Esophagus squamous epithelium (tissue), 5 donors: ENCODE results near the gene ADAM12. TPM values are rescaled to one million over a fixed set of nuclear protein-coding genes. Genes with fewer than 3 reads are reported as not detected.

ENCODE experiments used
- DNase-seq: peaks from one replicate; lab custom pipeline; 2025; lab: John Stamatoyannopoulos, UW
- H3K27ac ChIP-seq, 4 donors: fragments of 200-600 bp; sonication (generic); one replicate each; pipeline ENCODE4 v1.5.1; 2016 to 2019; ENCODE audit warnings: mild to moderate bottlenecking in 1 of 4
- H3K27me3 ChIP-seq, 4 donors: fragments of 200-600 bp; sonication (generic); 1 replicate in 3 of 4; 2 replicates in 1 of 4; pipeline versions ENCODE4 v1.5.1 to v1.6.0; 2017 to 2021; ENCODE audit warnings: antibody characterized with exemption in 1 of 4
- H3K36me3 ChIP-seq, 3 donors: fragments of 200-600 bp; sonication (generic); one replicate each; pipeline ENCODE4 v1.5.1; 2016 to 2019
- H3K4me1 ChIP-seq, 3 donors: fragments of 200-600 bp; sonication (generic); one replicate each; pipeline ENCODE4 v1.5.1; 2017 to 2019
- H3K4me3 ChIP-seq, 4 donors: fragments of 200-600 bp; sonication (generic); 1 replicate in 3 of 4; 2 replicates in 1 of 4; pipeline ENCODE4 v1.5.1; 2016 to 2019; ENCODE audit warnings: mild to moderate bottlenecking in 2 of 4, moderate library complexity in 1 of 4
- H3K9me3 ChIP-seq, 3 donors: fragments of 200-600 bp; sonication (generic); one replicate each; pipeline ENCODE4 v1.5.1; 2016 to 2019
- POLR2A ChIP-seq, 4 donors: fragments of 450-650 bp; IDR thresholded peaks; one replicate each; pipeline ENCODE4 v1.6.1; 2017; ENCODE audit warnings: antibody characterized with exemption in 4 of 4, mild to moderate bottlenecking in 4 of 4, moderate library complexity in 3 of 4
- WGBS, 2 donors: methylation state at CpG; one replicate each; pipeline ENCODE4 v1.1.5; 2018; 5-methylcytosine and 5-hydroxymethylcytosine counted together
- intact Hi-C: fragments of 100-400 bp; cut with DNase I; formaldehyde crosslinking; loops from one replicate; pipeline ENCODE4 v1.15.0; 2022
- total RNA-seq, 4 donors: library from RNA; depleted of rRNA; stranded (reverse); fragments of >200 nt; gene quantifications; one replicate each; pipeline ENCODE4 v1.1.0, GENCODE V29; 2016
- TF ChIP-seq, protein P1 (sequence below), 6 experiments: fragments of 450-650 bp in 4 of 6; fragments of 200-600 bp in 2 of 6; sonication (generic) in 2 of 6; IDR thresholded peaks; one replicate each; pipeline ENCODE4 v1.5.1; 2016 to 2019; ENCODE audit warnings: antibody characterized with exemption in 6 of 6, mild to moderate bottlenecking in 4 of 6, moderate library complexity in 4 of 6
- donor health status: DM: yes; HTN: yes; CAD: no.

ADAM12 gene
- total RNA-seq, 4 donors from 2014 or later = 0.57 to 1.1 (median 0.76) TPM; not detected in 1

DNA sequence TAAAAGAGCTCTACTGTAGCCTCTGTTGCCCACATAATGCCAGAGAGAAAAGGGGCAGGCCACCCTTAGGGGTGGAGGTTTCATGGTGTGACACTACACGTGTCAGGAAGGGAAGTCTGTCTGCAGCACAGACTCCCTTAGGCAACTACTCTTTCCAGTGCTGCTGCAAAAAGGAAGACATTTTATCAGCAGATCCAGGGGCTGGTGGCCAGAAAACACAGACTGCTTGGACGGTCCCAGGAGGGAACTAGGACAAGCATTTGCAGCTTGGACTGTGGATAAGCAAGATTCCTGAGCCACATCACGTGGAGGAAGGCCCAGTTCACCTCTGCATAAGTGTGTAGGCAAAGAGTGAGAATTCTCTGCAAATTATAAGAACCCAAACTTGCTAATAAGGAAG, 271.1 kb downstream of the ADAM12 start:
- WGBS, 2 donors = 26 to 42% methylated on average over 3 of the region's 3 CpGs
- no peak overlapping the region for H3K27ac ChIP-seq
- H3K27me3 ChIP-seq = no peaks in the 10 kb centered on the region
- H3K4me3 ChIP-seq = no peak overlapping the region
- no peak for TF ChIP-seq POLR2A (IDR thresholded peaks at IDR 0.05)
- TF ChIP-seq, protein P1, sequence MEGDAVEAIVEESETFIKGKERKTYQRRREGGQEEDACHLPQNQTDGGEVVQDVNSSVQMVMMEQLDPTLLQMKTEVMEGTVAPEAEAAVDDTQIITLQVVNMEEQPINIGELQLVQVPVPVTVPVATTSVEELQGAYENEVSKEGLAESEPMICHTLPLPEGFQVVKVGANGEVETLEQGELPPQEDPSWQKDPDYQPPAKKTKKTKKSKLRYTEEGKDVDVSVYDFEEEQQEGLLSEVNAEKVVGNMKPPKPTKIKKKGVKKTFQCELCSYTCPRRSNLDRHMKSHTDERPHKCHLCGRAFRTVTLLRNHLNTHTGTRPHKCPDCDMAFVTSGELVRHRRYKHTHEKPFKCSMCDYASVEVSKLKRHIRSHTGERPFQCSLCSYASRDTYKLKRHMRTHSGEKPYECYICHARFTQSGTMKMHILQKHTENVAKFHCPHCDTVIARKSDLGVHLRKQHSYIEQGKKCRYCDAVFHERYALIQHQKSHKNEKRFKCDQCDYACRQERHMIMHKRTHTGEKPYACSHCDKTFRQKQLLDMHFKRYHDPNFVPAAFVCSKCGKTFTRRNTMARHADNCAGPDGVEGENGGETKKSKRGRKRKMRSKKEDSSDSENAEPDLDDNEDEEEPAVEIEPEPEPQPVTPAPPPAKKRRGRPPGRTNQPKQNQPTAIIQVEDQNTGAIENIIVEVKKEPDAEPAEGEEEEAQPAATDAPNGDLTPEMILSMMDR (IDR thresholded peaks at IDR 0.05) = no peak
- intact Hi-C loops = no loop called here
- no peak for DNase-seq
- H3K9me3 ChIP-seq = peaks cover 0 to 5% (median 0%) of the 10 kb centered on the region in 3 donors
- H3K4me1 ChIP-seq = no peaks in the 10 kb centered on the region
- H3K36me3 ChIP-seq = no peaks in the 10 kb centered on the region

DNA sequence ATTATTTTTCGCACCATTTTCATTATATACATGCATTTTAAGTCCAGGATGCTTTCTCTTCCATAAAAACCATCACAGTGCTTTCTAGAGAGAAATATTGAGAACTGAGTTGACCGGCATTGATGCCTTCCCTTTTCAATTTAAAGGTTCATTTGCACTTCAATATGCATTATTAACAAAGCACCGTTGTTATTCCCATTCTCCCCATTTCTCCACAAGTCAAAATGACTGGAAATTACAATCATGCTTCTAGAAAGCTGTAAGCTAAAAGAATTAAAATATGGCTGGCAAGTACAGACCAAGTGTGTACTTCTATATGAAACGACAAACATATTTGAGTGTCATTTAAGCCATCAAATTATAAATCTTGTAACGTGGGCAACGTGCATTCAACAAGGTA, 272.4 kb downstream of the ADAM12 start:
- Histone ChIP-seq H3K4me1 (no peaks in the 10 kb centered on the region), H3K36me3 (no peaks in the 10 kb centered on the region), H3K4me3 (no peak overlapping the region), H3K27ac (no peak overlapping the region), H3K9me3 (peaks cover 0 to 5% (median 0%) of the 10 kb centered on the region in 3 donors), H3K27me3 (no peaks in the 10 kb centered on the region)
- TF ChIP-seq POLR2A (IDR thresholded peaks at IDR 0.05) = no peak
- TF ChIP-seq, protein P1 (IDR thresholded peaks at IDR 0.05) = no peak
- DNase-seq = no peak
- intact Hi-C loops = no loop called here
- WGBS, 2 donors = 74% methylated on average over 6 of the region's 6 CpGs

DNA sequence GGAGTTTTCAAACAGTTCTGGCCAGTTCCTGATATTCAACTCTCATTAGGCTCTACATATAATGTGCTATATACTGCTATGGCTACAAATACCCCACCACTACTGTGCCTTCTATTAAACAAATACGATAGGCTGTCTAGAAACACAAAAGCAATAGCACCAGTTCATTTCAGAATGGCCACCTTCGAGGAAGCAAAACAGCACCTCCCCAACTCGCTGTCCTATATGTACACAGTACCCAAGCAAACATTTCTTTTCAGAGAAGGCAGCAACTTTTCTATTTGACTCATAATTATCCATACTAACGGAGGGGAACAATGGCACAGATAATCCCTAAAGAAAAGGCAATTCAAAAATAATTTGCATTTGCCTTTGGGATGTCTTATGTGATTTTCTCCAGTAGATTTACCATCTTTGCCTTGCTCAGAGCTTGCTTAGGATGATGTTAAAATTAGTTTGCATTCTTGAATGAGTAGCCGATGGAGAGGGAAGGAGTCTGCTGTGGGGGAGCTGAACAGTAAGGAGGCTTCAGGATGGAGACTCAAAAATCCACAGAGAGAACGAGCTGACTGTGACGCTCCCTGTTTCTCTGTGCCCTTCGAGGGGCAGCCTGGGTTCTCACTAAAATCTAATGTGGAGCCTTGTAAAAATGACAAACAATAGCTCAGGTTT, 273.3 kb downstream of the ADAM12 start:
- intact Hi-C loops = no loop called here
- DNase-seq = no peak
- Histone ChIP-seq H3K9me3 (peaks cover 0 to 5% (median 0%) of the 10 kb centered on the region in 3 donors), H3K4me1 (no peaks in the 10 kb centered on the region), H3K27me3 (no peaks in the 10 kb centered on the region), H3K36me3 (no peaks in the 10 kb centered on the region), H3K27ac (no peak overlapping the region), H3K4me3 (no peak overlapping the region)
- no peak for TF ChIP-seq POLR2A (IDR thresholded peaks at IDR 0.05)
- TF ChIP-seq, protein P1 (IDR thresholded peaks at IDR 0.05) = no peak
- WGBS, 2 donors = 59 to 63% methylated on average over 8 of the region's 8 CpGs

DNA sequence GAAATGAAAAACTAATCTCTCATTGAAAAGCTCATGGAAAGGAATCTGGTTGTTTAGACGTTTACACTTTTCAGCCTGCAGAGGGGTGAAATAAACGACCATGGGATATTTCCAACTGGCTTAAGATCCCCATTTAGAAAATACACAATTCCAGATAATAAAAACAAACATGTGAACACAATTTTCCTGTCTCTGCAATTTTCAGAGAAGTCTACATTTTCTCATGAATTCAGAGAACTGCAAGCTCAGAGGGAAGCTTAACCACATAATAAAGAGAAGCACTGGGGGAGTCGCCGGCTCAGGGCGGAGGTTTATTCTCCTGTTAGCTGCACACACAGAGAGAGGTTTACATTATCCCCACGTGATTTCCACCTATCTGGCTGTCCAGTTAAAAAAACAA, 276.8 kb downstream of the ADAM12 start:
- H3K4me3 ChIP-seq = no peak overlapping the region
- H3K4me1 ChIP-seq = no peaks in the 10 kb centered on the region
- H3K36me3 ChIP-seq = no peaks in the 10 kb centered on the region
- no peak overlapping the region for H3K27ac ChIP-seq
- intact Hi-C loops = no loop called here
- peaks cover 0 to 3% (median 0%) of the 10 kb centered on the region in 4 donors for H3K27me3 ChIP-seq
- no peaks in the 10 kb centered on the region for H3K9me3 ChIP-seq
- WGBS, 2 donors = 36 to 43% methylated on average over 6 of the region's 6 CpGs
- DNase-seq = no peak
- TF ChIP-seq, protein P1 (IDR thresholded peaks at IDR 0.05) = no peak
- TF ChIP-seq POLR2A (IDR thresholded peaks at IDR 0.05) = no peak

DNA sequence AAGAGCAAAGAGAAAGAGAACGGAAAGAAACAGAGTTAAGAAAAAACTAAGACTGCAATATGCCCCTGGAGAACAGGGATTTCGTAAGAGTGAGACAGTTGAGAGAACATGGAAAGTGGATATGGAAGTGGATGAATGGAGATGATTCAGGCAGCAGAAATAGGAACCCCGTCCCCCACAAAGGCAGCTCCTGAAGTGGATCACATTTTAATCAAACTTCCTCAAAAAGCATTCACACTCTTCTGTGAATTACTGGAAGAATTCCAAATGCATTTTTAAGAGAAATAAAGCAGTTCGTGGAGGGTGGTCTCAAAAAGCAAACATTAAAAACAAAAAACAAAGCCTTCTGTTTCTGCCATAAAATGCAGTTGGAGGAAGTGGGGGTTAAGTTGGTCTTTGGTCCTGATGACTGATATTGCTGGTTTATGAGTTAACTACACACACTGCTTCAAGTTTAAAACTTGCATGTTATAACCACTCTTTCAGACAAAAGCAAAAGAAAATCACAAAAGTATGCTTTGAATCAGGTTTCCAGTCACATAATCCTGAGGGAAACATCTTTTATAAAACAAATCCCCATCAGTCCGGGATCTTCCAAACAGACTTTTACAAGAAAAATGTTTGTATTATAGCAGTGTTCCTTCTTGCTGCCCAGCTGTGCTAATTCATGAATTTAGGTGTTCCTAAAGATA, 277.6 kb downstream of the ADAM12 start:
- TF ChIP-seq, protein P1 (IDR thresholded peaks at IDR 0.05) = no peak
- no peak for TF ChIP-seq POLR2A (IDR thresholded peaks at IDR 0.05)
- H3K27me3 ChIP-seq = peaks cover 0 to 3% (median 0%) of the 10 kb centered on the region in 4 donors
- H3K36me3 ChIP-seq = no peaks in the 10 kb centered on the region
- no peaks in the 10 kb centered on the region for H3K9me3 ChIP-seq
- intact Hi-C loops = no loop called here
- no peak overlapping the region for H3K27ac ChIP-seq
- WGBS, 2 donors = 13 to 23% methylated on average over 5 of the region's 5 CpGs
- H3K4me3 ChIP-seq = no peak overlapping the region
- no peaks in the 10 kb centered on the region for H3K4me1 ChIP-seq
- no peak for DNase-seq
